Transverse colon (tissue), 4 donors: ENCODE measurements around the gene TNRC18. TPM values are rescaled to one million over a fixed set of nuclear protein-coding genes. Genes with fewer than 3 reads are reported as not detected.

Source experiments
- DNase-seq: peaks from one replicate; pipeline ENCODE4 v3.0.0-alpha.2; 2019
- H3K27ac ChIP-seq, 4 donors: fragments of 200-600 bp; sonication (generic); 2 replicates each; pipeline ENCODE4 v1.5.1; 2016 to 2018; ENCODE audit warnings: inconsistent platforms in 4 of 4
- H3K27me3 ChIP-seq: fragments of 200-600 bp; sonication (generic); 2 replicates; pipeline ENCODE4 v1.5.1; 2017; ENCODE audit warnings: inconsistent platforms
- H3K36me3 ChIP-seq, 4 donors: fragments of 200-600 bp; sonication (generic); 2 replicates each; pipeline ENCODE4 v1.5.1; 2017 to 2019; ENCODE audit warnings: inconsistent platforms in 4 of 4
- H3K4me1 ChIP-seq, 4 donors: fragments of 200-600 bp; sonication (generic); 2 replicates each; pipeline ENCODE4 v1.5.1; 2017 to 2020; ENCODE audit warnings: inconsistent platforms in 4 of 4
- H3K4me3 ChIP-seq, 4 donors: fragments of 200-600 bp; sonication (generic); 1 replicate in 1 of 4; 2 replicates in 3 of 4; pipeline versions ENCODE4 v1.5.1 to v1.6.1; 2017 to 2019; ENCODE audit warnings: inconsistent platforms in 4 of 4
- H3K9me3 ChIP-seq, 2 donors: fragments of 200-600 bp; sonication (generic); 2 replicates each; pipeline ENCODE4 v1.5.1; 2017 to 2019; ENCODE audit warnings: inconsistent platforms in 2 of 2
- CTCF ChIP-seq, 5 experiments: fragments of 200-600 bp in 3 of 5; fragments of 450-650 bp in 2 of 5; sonication (generic) in 3 of 5; IDR thresholded peaks; 1 replicate in 2 of 5; 2 replicates in 3 of 5; pipeline ENCODE4 v1.5.1; 2016 to 2017; ENCODE audit warnings: antibody characterized with exemption in 5 of 5, inconsistent platforms in 3 of 5, mild to moderate bottlenecking in 2 of 5, moderate library complexity in 1 of 5
- EP300 ChIP-seq: sonication (generic); formaldehyde crosslinking; IDR thresholded peaks from one replicate; pipeline ENCODE4 v1.6.1; 2017; ENCODE audit warnings: antibody characterized with exemption, low read depth
- POLR2A ChIP-seq: fragments of 450-650 bp; IDR thresholded peaks from one replicate; pipeline ENCODE4 v1.6.1; 2016; ENCODE audit warnings: antibody characterized with exemption, mild to moderate bottlenecking, moderate library complexity
- POLR2AphosphoS5 ChIP-seq, 3 donors: sonication (generic); formaldehyde crosslinking; IDR thresholded peaks; one replicate each; pipeline ENCODE4 v1.6.1; 2016; ENCODE audit warnings: antibody characterized with exemption in 3 of 3
- WGBS, 2 donors: methylation state at CpG; one replicate each; pipeline ENCODE4 v1.1.5; 2018; ENCODE audit warnings: low coverage in 1 of 2; 5-methylcytosine and 5-hydroxymethylcytosine counted together
- in situ Hi-C, 4 donors: fragments of 200-750 bp; cut with MboI; loops; one replicate each; pipeline versions ENCODE4 v1.15.0 to v1.15.1; 2017; ENCODE audit warnings: low sequenced_read_pairs in 3 of 4, low pct_ligation_motif_present in 1 of 4, low pct_unique_long_range_greater_than_20kb in 1 of 4
- intact Hi-C: fragments of 100-400 bp; cut with DNase I; formaldehyde crosslinking; loops from one replicate; pipeline ENCODE4 v1.15.1; 2023; ENCODE audit warnings: low total_unique reads
- total RNA-seq, 4 donors: library from RNA; depleted of rRNA; stranded (reverse); fragments of >200 nt; gene quantifications; one replicate each; pipeline ENCODE4 v1.1.0, GENCODE V29; 2016

TNRC18 gene
- total RNA-seq, 4 donors from 2014 or later, result 91.2 to 430 (median 175) TPM

- no peaks in the 10 kb centered on the region for H3K4me1 ChIP-seq
- no peak for TF ChIP-seq CTCF (IDR thresholded peaks at IDR 0.05)
- TF ChIP-seq POLR2AphosphoS5 (IDR thresholded peaks at IDR 0.05), result no peak
- TF ChIP-seq EP300, result no peak
- no peak for TF ChIP-seq POLR2A
- 78% methylated on average over 10 of the region's 15 CpGs; no CpG with 5 or more reads in 1 of the 2 donors for WGBS, 2 donors
- H3K27me3 ChIP-seq, result no peaks in the 10 kb centered on the region
- no peaks in the 10 kb centered on the region for H3K9me3 ChIP-seq
- in situ Hi-C loops, result loop anchor here in 2 of 4 donors (25.0 kb wide), 2 partner anchors 108 to 233 kb away; no protein-coding TSS in a partner anchor
- no peak overlapping the region for H3K4me3 ChIP-seq
- no peaks in the 10 kb centered on the region for H3K36me3 ChIP-seq
- intact Hi-C loops, result no loop called here
- no peak overlapping the region for H3K27ac ChIP-seq
- DNase-seq, result no peak
Measured at GRCh38 chr7:5470167-5470532, 46.5 kb upstream of the TNRC18 start.

DNA sequence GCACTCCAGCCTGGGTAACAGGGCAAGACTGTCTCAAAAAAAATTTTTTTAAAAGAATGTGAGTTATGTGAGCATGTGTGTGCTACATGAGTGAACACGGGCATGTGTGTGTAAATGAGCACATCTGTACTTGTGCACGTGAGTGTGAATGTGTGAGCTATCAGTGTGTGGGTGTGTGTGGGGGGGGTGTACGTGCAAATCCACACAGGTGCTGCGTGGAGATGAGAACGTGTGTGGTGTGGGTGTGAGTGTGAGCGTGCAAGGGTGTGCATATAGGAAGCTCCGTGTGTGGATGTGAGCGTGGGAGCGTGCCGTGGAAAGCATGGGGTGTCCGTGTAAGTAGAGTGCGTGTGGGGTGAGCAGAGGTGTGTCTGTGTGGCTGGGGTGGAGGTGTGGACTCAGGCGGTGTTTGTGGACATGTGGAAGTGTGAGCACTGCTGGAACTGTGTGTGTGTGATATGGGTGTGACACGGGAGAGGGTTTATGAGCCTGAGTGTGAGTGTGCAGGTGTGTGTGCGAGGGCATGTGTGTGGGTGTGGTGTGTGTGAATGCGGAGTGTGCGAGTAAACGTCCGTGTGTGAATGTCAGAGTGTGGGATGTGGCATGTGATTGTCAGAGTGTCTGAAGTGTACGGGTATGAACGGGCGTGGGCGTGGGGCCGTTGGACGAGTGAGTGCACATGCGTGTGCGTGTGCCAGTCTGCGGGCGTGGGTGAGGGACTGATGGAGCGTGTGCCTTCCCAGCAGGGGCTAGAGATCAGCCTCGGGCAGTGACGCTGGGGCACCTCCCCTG is 45.9 kb upstream of the TNRC18 start:
- no peaks in the 10 kb centered on the region for H3K36me3 ChIP-seq
- H3K4me3 ChIP-seq, result no peak overlapping the region
- 88 to 93% methylated on average over 9 to 31 of the region's 32 CpGs for WGBS, 2 donors
- no peaks in the 10 kb centered on the region for H3K27me3 ChIP-seq
- intact Hi-C loops (no loop called here), in situ Hi-C loops (loop anchor here in 2 of 4 donors (25.0 kb wide), 2 partner anchors 107 to 232 kb away; no protein-coding TSS in a partner anchor)
- no peak for DNase-seq
- H3K4me1 ChIP-seq, result no peaks in the 10 kb centered on the region
- TF ChIP-seq CTCF (IDR thresholded peaks at IDR 0.05), result no peak
- no peak for TF ChIP-seq EP300
- no peak for TF ChIP-seq POLR2AphosphoS5 (IDR thresholded peaks at IDR 0.05)
- TF ChIP-seq POLR2A, result no peak
- H3K9me3 ChIP-seq, result no peaks in the 10 kb centered on the region
- no peak overlapping the region for H3K27ac ChIP-seq

GRCh38 chr7:5467645-5468044 is 44.0 kb upstream of the TNRC18 start:
- H3K27ac ChIP-seq, result no peak overlapping the region
- H3K9me3 ChIP-seq, result no peaks in the 10 kb centered on the region
- no peaks in the 10 kb centered on the region for H3K4me1 ChIP-seq
- no peaks in the 10 kb centered on the region for H3K27me3 ChIP-seq
- 80 to 93% methylated on average over 5 to 9 of the region's 9 CpGs for WGBS, 2 donors
- in situ Hi-C loops (loop anchor here in 2 of 4 donors (25.0 kb wide), 2 partner anchors 105 to 230 kb away; no protein-coding TSS in a partner anchor), intact Hi-C loops (no loop called here)
- H3K36me3 ChIP-seq, result no peaks in the 10 kb centered on the region
- no peak overlapping the region for H3K4me3 ChIP-seq
- no peak for DNase-seq
- TF ChIP-seq CTCF (IDR thresholded peaks at IDR 0.05) (no peak), EP300 (no peak), POLR2A (no peak), POLR2AphosphoS5 (IDR thresholded peaks at IDR 0.05) (no peak)

- DNase-seq, result no peak
- Histone ChIP-seq H3K27me3 (no peaks in the 10 kb centered on the region), H3K27ac (no peak overlapping the region), H3K4me1 (no peaks in the 10 kb centered on the region), H3K36me3 (no peaks in the 10 kb centered on the region), H3K4me3 (no peak overlapping the region), H3K9me3 (no peaks in the 10 kb centered on the region)
- TF ChIP-seq POLR2A (no peak), CTCF (IDR thresholded peaks at IDR 0.05) (no peak), EP300 (no peak), POLR2AphosphoS5 (IDR thresholded peaks at IDR 0.05) (no peak)
- intact Hi-C loops (no loop called here), in situ Hi-C loops (loop anchor here in 2 of 4 donors (25.0 kb wide), 2 partner anchors 104 to 229 kb away; no protein-coding TSS in a partner anchor)
- WGBS, 2 donors, result 87% methylated on average over 14 of the region's 14 CpGs; no CpG with 5 or more reads in 1 of the 2 donors
Measured at GRCh38 chr7:5466551-5466950, 42.9 kb upstream of the TNRC18 start.
